Transverse colon (tissue), 3 donors: Measurements from ENCODE around the gene GAPDHS.

Source experiments
- CTCF ChIP-seq, 5 experiments: fragments of 200-600 bp in 3 of 5; fragments of 450-650 bp in 2 of 5; sonication (generic) in 3 of 5; IDR thresholded peaks; 1 replicate in 2 of 5; 2 replicates in 3 of 5; pipeline ENCODE4 v1.5.1; 2016 to 2017; ENCODE audit warnings: antibody characterized with exemption in 5 of 5, inconsistent platforms in 3 of 5, mild to moderate bottlenecking in 2 of 5, moderate library complexity in 1 of 5
- EP300 ChIP-seq: sonication (generic); formaldehyde crosslinking; IDR thresholded peaks from one replicate; pipeline ENCODE4 v1.6.1; 2017; ENCODE audit warnings: antibody characterized with exemption, low read depth

- TF ChIP-seq CTCF (IDR thresholded peaks at IDR 0.05) (no peak), EP300 (no peak)
Observed at GRCh38 chr19:35552534-35553384, 19.5 kb downstream of the GAPDHS start.
